ENCODE data around the gene ZNHIT2.
A peak's percentile ranks its signal among the peaks of the same experiment; 100 is the strongest.

GRCh38 chr11:65112546-65113360 is 4.7 kb downstream of the ZNHIT2 start:
- no peak; the same call in 1 of the 2 replicates for TF ChIP-seq POLR2A (IDR thresholded peaks at IDR 0.05; ENCODE audit: low read depth, low read length)
- TF ChIP-seq POLR2AphosphoS5 (IDR thresholded peaks at IDR 0.05; ENCODE audit: low read depth, low read length) = peak; percentile 59; the same call in 1 of the 2 replicates
